K562 (cell line): ENCODE measurements around the gene ITPR3. TPM values are rescaled to one million over a fixed set of nuclear protein-coding genes. Genes with fewer than 3 reads are reported as not detected.

ENCODE experiments used
- ARHGAP35 ChIP-seq: fragments of 450-650 bp; IDR thresholded peaks from 2 replicates; pipeline ENCODE4 v1.6.1; 2018; ENCODE audit not compliant: partially characterized antibody
- KAT2B ChIP-seq: IDR thresholded peaks from one replicate; pipeline ENCODE4 v1.6.1; 2012; ENCODE audit warnings: low read depth, mild to moderate bottlenecking, control low read depth, inconsistent platforms, low read length, moderate library complexity
- MCM2 ChIP-seq: fragments of 450-650 bp; IDR thresholded peaks from 2 replicates; pipeline ENCODE4 v1.6.1; 2017; ENCODE audit warnings: low read depth, mild to moderate bottlenecking
- MEF2D ChIP-seq: conservative IDR thresholded peaks from 2 replicates; pipeline ENCODE4 v1.6.1; 2016; ENCODE audit warnings: low read depth, missing genetic modification characterization, missing compliant biosample characterization
- MEIS2 ChIP-seq: fragments of 450-650 bp; IDR thresholded peaks from 2 replicates; pipeline ENCODE4 v1.6.1; 2014; ENCODE audit warnings: mild to moderate bottlenecking; ENCODE audit not compliant: partially characterized antibody
- MYBL2 ChIP-seq, 2 experiments: fragments of 450-650 bp in 1 of 2; sonication (generic) in 1 of 2; formaldehyde crosslinking in 1 of 2; IDR thresholded peaks; 2 replicates each; pipeline versions ENCODE4 v1.6.1 to v1.8.1; 2017 to 2022; ENCODE audit warnings: borderline replicate concordance in 1 of 2, inconsistent platforms in 1 of 2, low read depth in 1 of 2, mild to moderate bottlenecking in 1 of 2, missing genetic modification reagents in 1 of 2, moderate library complexity in 1 of 2
- MYC ChIP-seq, 2 experiments: fragments of 250-450 bp in 1 of 2; sonication (Bioruptor Pico) in 1 of 2; IDR thresholded peaks; 2 replicates each; pipeline versions ENCODE4 v1.5.1 to v1.6.1; 2012 to 2021; ENCODE audit warnings: low read depth in 2 of 2, borderline replicate concordance in 1 of 2, improper control_type of control experiment in 1 of 2, low read length in 1 of 2, mild to moderate bottlenecking in 1 of 2, moderate library complexity in 1 of 2
- NBN ChIP-seq: fragments of 450-650 bp; IDR thresholded peaks from 2 replicates; pipeline ENCODE4 v1.6.1; 2016; ENCODE audit warnings: low read depth, mild to moderate bottlenecking
- NR1H2 ChIP-seq: sonication (generic); formaldehyde crosslinking; IDR thresholded peaks from 2 replicates; pipeline ENCODE4 v1.4.0; 2020; ENCODE audit warnings: mild to moderate bottlenecking, missing genetic modification reagents
- SMARCB1 ChIP-seq: IDR thresholded peaks from 2 replicates; pipeline ENCODE4 v1.6.1; 2011; ENCODE audit warnings: improper control_type of control experiment, low read depth; ENCODE audit not compliant: insufficient read length
- SNIP1 ChIP-seq: fragments of 450-650 bp; IDR thresholded peaks from 2 replicates; pipeline ENCODE4 v1.7.1; 2017; ENCODE audit warnings: low read depth, mild to moderate bottlenecking
- TAF9B ChIP-seq: fragments of 450-650 bp; IDR thresholded peaks from 2 replicates; pipeline ENCODE4 v1.6.1; 2018; ENCODE audit warnings: mild to moderate bottlenecking; ENCODE audit not compliant: partially characterized antibody
- ZBED1 ChIP-seq: IDR thresholded peaks from 2 replicates; pipeline ENCODE4 v1.6.1; 2014
- ZNF23 ChIP-seq: fragments of 250-450 bp; sonication (Bioruptor Pico); IDR thresholded peaks from 2 replicates; pipeline ENCODE4 v1.4.0; 2020; ENCODE audit warnings: mild to moderate bottlenecking
- ZNF766 ChIP-seq: fragments of 200-800 bp; sonication (Bioruptor generic); conservative IDR thresholded peaks from 2 replicates; pipeline ENCODE4 v1.6.1; 2016; ENCODE audit warnings: missing genetic modification characterization, missing compliant biosample characterization
- polyA plus RNA-seq, 8 experiments: library from polyadenylated mRNA; depleted of rRNA in 4 of 8; stranded (reverse) in 5 of 8; unstranded in 3 of 8; fragments of >200 nt; fragmentation: Nextera tagmentation in 2 of 8; fragmentation: Illumina TruSeq in 1 of 8; extraction: Ambion mirVana in 2 of 8; extraction: Trizol in 1 of 8; gene quantifications; 2 replicates each; pipeline versions ENCODE4 v1.2.1 to v1.2.3, GENCODE V29; 2011 to 2014; ENCODE audit warnings: inconsistent platforms in 1 of 8, missing spikeins in 1 of 8
- total RNA-seq, 7 experiments: library from RNA; depleted of rRNA in 6 of 7; stranded (reverse); fragments of >200 nt in 6 of 7; fragmentation: Illumina TruSeq in 2 of 7; extraction: Trizol in 2 of 7; gene quantifications; 2 replicates each; pipeline versions ENCODE4 v1.2.1 to v1.2.3, GENCODE V29; 2011 to 2021; ENCODE audit warnings: low replicate concordance in 1 of 7
- TF ChIP-seq, protein P1 (sequence below): fragments of 250-450 bp; sonication (Bioruptor Pico); IDR thresholded peaks from 2 replicates; pipeline ENCODE4 v1.5.0; 2021
- TF ChIP-seq, protein P2 (sequence below): fragments of 250-450 bp; sonication (Bioruptor Pico); IDR thresholded peaks from 2 replicates; pipeline ENCODE4 v1.5.0; 2021; ENCODE audit warnings: mild to moderate bottlenecking, borderline replicate concordance
- TF ChIP-seq, protein P3 (sequence below): fragments of 200-800 bp; sonication (Bioruptor generic); IDR thresholded peaks from 2 replicates; pipeline ENCODE4 v1.6.1; 2016; ENCODE audit warnings: missing genetic modification characterization, missing compliant biosample characterization

The ITPR3 gene
- total and polyA plus RNA-seq, 9 of the 15 experiments (the other 6 are each of a cell fraction or from before 2014, with no cell fraction given): 0.39 to 35.7 (median 13.2) TPM

DNA sequence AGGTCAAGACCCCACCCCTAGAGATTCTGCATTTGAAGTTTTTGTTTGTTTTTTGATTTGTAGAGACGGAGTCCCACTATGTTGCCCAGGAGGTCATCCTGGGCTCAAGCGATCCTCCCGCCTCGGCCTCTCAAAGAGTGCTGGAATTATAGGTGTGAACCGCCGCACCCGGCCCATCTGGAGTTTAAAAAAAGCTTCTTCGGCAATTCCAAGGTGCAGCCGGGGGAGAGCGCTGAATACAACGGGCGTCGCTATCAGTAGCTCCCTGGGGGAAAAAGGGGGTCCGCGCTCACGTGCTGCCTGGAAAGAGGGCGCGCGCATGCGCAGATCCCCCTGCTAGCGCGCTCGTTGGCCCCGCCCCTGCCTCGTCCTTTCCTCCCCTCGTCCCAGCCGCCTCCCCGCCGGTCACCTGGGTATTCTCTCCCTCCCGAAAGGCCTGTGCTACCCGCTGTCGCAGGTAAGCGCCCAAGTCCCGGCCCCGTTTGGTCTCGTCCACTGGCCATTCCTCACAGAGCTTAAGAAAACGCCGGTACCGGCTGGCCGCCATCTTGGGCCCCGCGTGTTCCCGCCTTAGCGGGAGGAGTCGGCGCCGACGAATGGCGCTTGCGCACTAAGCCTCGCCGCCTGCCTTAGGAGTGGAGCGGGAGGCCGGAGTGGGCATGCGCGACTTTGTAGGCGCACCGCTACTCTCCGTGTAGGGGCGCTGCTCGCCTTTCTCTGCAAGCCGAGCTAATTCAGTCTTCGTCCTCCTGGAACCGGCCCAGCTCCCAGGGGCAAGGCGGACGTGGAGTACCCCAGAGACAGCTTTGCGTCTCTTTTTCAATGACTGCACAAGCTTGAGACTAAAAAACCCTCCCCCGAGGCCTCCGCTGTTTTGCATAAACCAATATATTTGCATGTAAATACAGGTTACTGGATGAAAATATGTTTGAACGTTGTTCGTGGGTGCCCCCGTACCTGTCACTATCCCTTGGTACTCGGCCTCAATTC lies 90.3 kb downstream of the ITPR3 start, which contains the start of gene UQCC2 (continued):
- TF ChIP-seq MYC (IDR thresholded peaks at IDR 0.05; ENCODE audit: low read depth, low read length): peak; percentile 98
- TF ChIP-seq MYC (CRISPR knock-in tag; IDR thresholded peaks at IDR 0.05; ENCODE audit: borderline replicate concordance, low read depth): peak; percentile 97; the same call in 1 of the 2 replicates
- no peak for TF ChIP-seq KAT2B
- TF ChIP-seq TAF9B: peak; percentile 99
- no peak for TF ChIP-seq ZNF23
- no peak; the same call in 1 of the 2 replicates for TF ChIP-seq NR1H2
- TF ChIP-seq MEF2D (tag): no peak
- no peak for TF ChIP-seq MCM2
- TF ChIP-seq, protein P1, sequence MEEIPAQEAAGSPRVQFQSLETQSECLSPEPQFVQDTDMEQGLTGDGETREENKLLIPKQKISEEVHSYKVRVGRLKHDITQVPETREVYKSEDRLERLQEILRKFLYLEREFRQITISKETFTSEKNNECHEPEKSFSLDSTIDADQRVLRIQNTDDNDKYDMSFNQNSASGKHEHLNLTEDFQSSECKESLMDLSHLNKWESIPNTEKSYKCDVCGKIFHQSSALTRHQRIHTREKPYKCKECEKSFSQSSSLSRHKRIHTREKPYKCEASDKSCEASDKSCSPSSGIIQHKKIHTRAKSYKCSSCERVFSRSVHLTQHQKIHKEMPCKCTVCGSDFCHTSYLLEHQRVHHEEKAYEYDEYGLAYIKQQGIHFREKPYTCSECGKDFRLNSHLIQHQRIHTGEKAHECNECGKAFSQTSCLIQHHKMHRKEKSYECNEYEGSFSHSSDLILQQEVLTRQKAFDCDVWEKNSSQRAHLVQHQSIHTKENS (CRISPR knock-in tag): no peak
- TF ChIP-seq, protein P2, sequence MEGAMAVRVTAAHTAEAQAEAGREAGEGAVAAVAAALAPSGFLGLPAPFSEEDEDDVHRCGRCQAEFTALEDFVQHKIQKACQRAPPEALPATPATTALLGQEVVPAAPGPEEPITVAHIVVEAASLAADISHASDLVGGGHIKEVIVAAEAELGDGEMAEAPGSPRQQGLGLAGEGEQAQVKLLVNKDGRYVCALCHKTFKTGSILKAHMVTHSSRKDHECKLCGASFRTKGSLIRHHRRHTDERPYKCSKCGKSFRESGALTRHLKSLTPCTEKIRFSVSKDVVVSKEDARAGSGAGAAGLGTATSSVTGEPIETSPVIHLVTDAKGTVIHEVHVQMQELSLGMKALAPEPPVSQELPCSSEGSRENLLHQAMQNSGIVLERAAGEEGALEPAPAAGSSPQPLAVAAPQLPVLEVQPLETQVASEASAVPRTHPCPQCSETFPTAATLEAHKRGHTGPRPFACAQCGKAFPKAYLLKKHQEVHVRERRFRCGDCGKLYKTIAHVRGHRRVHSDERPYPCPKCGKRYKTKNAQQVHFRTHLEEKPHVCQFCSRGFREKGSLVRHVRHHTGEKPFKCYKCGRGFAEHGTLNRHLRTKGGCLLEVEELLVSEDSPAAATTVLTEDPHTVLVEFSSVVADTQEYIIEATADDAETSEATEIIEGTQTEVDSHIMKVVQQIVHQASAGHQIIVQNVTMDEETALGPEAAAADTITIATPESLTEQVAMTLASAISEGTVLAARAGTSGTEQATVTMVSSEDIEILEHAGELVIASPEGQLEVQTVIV: no peak
- TF ChIP-seq MEIS2: peak; percentile 79
- no peak for TF ChIP-seq SMARCB1
- TF ChIP-seq ARHGAP35: no peak
- no peak for TF ChIP-seq SNIP1
- TF ChIP-seq MYBL2 (IDR thresholded peaks at IDR 0.05; ENCODE audit: low read depth): no peak; the same call in 1 of the 2 replicates
- no peak for TF ChIP-seq MYBL2 (CRISPR knock-in tag; IDR thresholded peaks at IDR 0.05; ENCODE audit: borderline replicate concordance)
- TF ChIP-seq, protein P3, sequence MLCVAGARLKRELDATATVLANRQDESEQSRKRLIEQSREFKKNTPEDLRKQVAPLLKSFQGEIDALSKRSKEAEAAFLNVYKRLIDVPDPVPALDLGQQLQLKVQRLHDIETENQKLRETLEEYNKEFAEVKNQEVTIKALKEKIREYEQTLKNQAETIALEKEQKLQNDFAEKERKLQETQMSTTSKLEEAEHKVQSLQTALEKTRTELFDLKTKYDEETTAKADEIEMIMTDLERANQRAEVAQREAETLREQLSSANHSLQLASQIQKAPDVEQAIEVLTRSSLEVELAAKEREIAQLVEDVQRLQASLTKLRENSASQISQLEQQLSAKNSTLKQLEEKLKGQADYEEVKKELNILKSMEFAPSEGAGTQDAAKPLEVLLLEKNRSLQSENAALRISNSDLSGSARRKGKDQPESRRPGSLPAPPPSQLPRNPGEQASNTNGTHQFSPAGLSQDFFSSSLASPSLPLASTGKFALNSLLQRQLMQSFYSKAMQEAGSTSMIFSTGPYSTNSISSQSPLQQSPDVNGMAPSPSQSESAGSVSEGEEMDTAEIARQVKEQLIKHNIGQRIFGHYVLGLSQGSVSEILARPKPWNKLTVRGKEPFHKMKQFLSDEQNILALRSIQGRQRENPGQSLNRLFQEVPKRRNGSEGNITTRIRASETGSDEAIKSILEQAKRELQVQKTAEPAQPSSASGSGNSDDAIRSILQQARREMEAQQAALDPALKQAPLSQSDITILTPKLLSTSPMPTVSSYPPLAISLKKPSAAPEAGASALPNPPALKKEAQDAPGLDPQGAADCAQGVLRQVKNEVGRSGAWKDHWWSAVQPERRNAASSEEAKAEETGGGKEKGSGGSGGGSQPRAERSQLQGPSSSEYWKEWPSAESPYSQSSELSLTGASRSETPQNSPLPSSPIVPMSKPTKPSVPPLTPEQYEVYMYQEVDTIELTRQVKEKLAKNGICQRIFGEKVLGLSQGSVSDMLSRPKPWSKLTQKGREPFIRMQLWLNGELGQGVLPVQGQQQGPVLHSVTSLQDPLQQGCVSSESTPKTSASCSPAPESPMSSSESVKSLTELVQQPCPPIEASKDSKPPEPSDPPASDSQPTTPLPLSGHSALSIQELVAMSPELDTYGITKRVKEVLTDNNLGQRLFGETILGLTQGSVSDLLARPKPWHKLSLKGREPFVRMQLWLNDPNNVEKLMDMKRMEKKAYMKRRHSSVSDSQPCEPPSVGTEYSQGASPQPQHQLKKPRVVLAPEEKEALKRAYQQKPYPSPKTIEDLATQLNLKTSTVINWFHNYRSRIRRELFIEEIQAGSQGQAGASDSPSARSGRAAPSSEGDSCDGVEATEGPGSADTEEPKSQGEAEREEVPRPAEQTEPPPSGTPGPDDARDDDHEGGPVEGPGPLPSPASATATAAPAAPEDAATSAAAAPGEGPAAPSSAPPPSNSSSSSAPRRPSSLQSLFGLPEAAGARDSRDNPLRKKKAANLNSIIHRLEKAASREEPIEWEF (CRISPR knock-in tag): no peak
- TF ChIP-seq ZBED1: no peak
- TF ChIP-seq NBN: no peak
- TF ChIP-seq ZNF766 (CRISPR knock-in tag): peak; percentile 67; the same call in 1 of the 2 replicates
